Esophagus muscularis mucosa (tissue), 3 donors: ENCODE measurements around the gene CD40.

Source experiments
- CTCF ChIP-seq, 3 experiments: fragments of 200-600 bp in 2 of 3; fragments of 450-650 bp in 1 of 3; sonication (generic) in 2 of 3; IDR thresholded peaks; one replicate each; pipeline ENCODE4 v1.5.1; 2017 to 2019; ENCODE audit warnings: antibody characterized with exemption in 3 of 3, mild to moderate bottlenecking in 2 of 3, moderate library complexity in 1 of 3
- POLR2A ChIP-seq: fragments of 450-650 bp; IDR thresholded peaks from one replicate; pipeline ENCODE4 v1.6.1; 2017; ENCODE audit warnings: antibody characterized with exemption, moderate library complexity, mild to moderate bottlenecking, low read depth

GRCh38 chr20:46114449-46114848, 3.7 kb upstream of the CD40 start:
- TF ChIP-seq POLR2A (no peak), CTCF (IDR thresholded peaks at IDR 0.05) (no peak)
